Mesothelial cell of epicardium (in vitro differentiated cells): ENCODE data around the gene ZBTB21. TPM values are rescaled to one million over a fixed set of nuclear protein-coding genes. Genes with fewer than 3 reads are reported as not detected.
A peak's percentile ranks its signal among the peaks of the same experiment; 100 is the strongest.

ENCODE experiments used
- DNase-seq, 2 experiments: peaks; one replicate each; pipeline ENCODE4 v3.0.0; 2021; ENCODE audit warnings: low spot score in 2 of 2; ENCODE audit not compliant: unreplicated experiment in 2 of 2
- H3K27ac Mint-ChIP-seq: 2 replicates; pipeline ENCODE4 v1.8.0; 2021; ENCODE audit warnings: mixed read lengths
- H3K27me3 Mint-ChIP-seq: 2 replicates; pipeline ENCODE4 v1.8.0; 2021; ENCODE audit warnings: low read depth, mixed read lengths
- H3K36me3 Mint-ChIP-seq: 2 replicates; pipeline ENCODE4 v1.8.0; 2021; ENCODE audit warnings: mixed read lengths
- H3K4me1 Mint-ChIP-seq: 2 replicates; pipeline ENCODE4 v1.8.0; 2021; ENCODE audit warnings: mixed read lengths
- H3K4me3 Mint-ChIP-seq: 2 replicates; pipeline ENCODE4 v1.8.0; 2021; ENCODE audit warnings: mild to moderate bottlenecking, moderate library complexity, mixed read lengths
- H3K9me3 Mint-ChIP-seq: 2 replicates; pipeline ENCODE4 v1.8.0; 2021; ENCODE audit warnings: mixed read lengths
- total RNA-seq: library from RNA; stranded (reverse); gene quantifications from 3 replicates; pipeline ENCODE4 v1.2.1, GENCODE V29; 2021
- TF ChIP-seq, protein P1 (sequence below): fragments of 200-600 bp; sonication (generic); IDR thresholded peaks from one replicate; pipeline ENCODE4 v1.5.0; 2021; ENCODE audit warnings: antibody characterized with exemption; ENCODE audit not compliant: unreplicated experiment

The ZBTB21 gene
- total RNA-seq, 1 donor from 2014 or later = 17.4 TPM

GRCh38 chr21:42016364-42016985, 6.3 kb upstream of the ZBTB21 start:
- H3K4me1 Mint-ChIP-seq = no peaks in the 10 kb centered on the region
- H3K4me3 Mint-ChIP-seq = no peak overlapping the region
- no peaks in the 10 kb centered on the region for H3K36me3 Mint-ChIP-seq
- H3K9me3 Mint-ChIP-seq = peaks cover 5% of the 10 kb centered on the region
- no peak overlapping the region for H3K27ac Mint-ChIP-seq
- DNase-seq = no peak
- TF ChIP-seq, protein P1, sequence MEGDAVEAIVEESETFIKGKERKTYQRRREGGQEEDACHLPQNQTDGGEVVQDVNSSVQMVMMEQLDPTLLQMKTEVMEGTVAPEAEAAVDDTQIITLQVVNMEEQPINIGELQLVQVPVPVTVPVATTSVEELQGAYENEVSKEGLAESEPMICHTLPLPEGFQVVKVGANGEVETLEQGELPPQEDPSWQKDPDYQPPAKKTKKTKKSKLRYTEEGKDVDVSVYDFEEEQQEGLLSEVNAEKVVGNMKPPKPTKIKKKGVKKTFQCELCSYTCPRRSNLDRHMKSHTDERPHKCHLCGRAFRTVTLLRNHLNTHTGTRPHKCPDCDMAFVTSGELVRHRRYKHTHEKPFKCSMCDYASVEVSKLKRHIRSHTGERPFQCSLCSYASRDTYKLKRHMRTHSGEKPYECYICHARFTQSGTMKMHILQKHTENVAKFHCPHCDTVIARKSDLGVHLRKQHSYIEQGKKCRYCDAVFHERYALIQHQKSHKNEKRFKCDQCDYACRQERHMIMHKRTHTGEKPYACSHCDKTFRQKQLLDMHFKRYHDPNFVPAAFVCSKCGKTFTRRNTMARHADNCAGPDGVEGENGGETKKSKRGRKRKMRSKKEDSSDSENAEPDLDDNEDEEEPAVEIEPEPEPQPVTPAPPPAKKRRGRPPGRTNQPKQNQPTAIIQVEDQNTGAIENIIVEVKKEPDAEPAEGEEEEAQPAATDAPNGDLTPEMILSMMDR = no peak
- peaks cover 23% of the 10 kb centered on the region for H3K27me3 Mint-ChIP-seq

- H3K9me3 Mint-ChIP-seq = peaks cover 5% of the 10 kb centered on the region
- no peaks in the 10 kb centered on the region for H3K36me3 Mint-ChIP-seq
- no peak overlapping the region for H3K27ac Mint-ChIP-seq
- peaks cover 20% of the 10 kb centered on the region for H3K27me3 Mint-ChIP-seq
- no peak for DNase-seq
- H3K4me3 Mint-ChIP-seq = no peak overlapping the region
- peaks cover 5% of the 10 kb centered on the region for H3K4me1 Mint-ChIP-seq
- TF ChIP-seq, protein P1 = no peak
Measured at GRCh38 chr21:42013931-42014330, 3.8 kb upstream of the ZBTB21 start.

DNA sequence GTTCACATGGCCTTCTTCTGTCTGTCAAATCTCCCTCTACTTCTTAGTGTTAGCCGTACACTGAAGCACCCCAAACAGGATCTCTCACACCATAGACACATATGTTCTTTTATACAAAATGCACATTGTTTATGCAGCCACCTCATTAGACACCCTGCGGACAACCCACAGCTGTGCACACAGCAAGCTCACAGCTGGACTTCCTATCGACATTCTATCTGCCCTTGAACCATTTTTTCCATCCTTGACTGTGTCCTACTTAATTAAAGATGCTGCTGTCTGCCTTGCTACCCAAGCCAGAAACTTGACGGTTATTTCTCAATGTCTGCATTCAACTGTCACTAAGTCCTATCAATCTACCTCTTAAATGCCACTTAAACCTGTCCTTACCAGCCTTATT, 3.2 kb upstream of the ZBTB21 start:
- no peak overlapping the region for H3K4me3 Mint-ChIP-seq
- no peak for DNase-seq
- peaks cover 7% of the 10 kb centered on the region for H3K4me1 Mint-ChIP-seq
- peaks cover 20% of the 10 kb centered on the region for H3K27me3 Mint-ChIP-seq
- TF ChIP-seq, protein P1 = no peak
- peaks cover 5% of the 10 kb centered on the region for H3K9me3 Mint-ChIP-seq
- H3K27ac Mint-ChIP-seq = no peak overlapping the region
- H3K36me3 Mint-ChIP-seq = no peaks in the 10 kb centered on the region

DNA sequence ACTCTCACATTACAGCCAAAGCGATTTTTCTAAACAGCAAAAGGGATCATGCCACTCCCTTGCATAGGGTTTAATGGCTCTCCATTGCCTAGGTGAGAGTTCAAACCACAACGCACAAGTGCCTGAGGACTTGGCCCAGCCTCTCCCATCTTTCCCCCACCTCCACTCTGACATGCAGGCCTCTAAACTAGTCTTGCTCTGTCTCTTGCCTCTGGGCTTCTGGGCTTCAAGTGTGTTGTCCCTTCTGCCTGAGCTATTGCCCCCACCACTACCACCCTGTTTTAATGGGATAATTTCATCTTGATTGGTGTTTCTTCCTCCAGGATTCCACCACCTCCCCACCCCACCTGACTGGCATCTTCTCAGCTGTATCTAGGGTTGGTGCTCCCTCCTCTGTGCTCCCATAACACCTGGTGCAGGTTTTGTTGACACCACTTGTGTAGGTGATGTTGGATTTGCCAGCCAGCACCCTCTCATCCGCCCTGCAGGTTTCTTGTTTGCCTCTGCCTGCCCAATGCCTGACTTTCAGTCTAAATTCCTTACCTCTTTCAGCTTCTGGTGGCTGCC, 2.7 kb upstream of the ZBTB21 start:
- TF ChIP-seq, protein P1 = no peak
- H3K36me3 Mint-ChIP-seq = no peaks in the 10 kb centered on the region
- peak overlapping the region; percentile 44 for H3K4me3 Mint-ChIP-seq
- DNase-seq = no peak
- peaks cover 7% of the 10 kb centered on the region for H3K4me1 Mint-ChIP-seq
- peaks cover 20% of the 10 kb centered on the region for H3K27me3 Mint-ChIP-seq
- peaks cover 5% of the 10 kb centered on the region for H3K9me3 Mint-ChIP-seq
- no peak overlapping the region for H3K27ac Mint-ChIP-seq

- DNase-seq = no peak
- no peak overlapping the region for H3K27ac Mint-ChIP-seq
- peaks cover 3% of the 10 kb centered on the region for H3K36me3 Mint-ChIP-seq
- H3K27me3 Mint-ChIP-seq = peaks cover 20% of the 10 kb centered on the region
- peaks cover 5% of the 10 kb centered on the region for H3K9me3 Mint-ChIP-seq
- peak overlapping the region; percentile 44 for H3K4me3 Mint-ChIP-seq
- H3K4me1 Mint-ChIP-seq = peaks cover 7% of the 10 kb centered on the region
- TF ChIP-seq, protein P1 = no peak
Measured at GRCh38 chr21:42012344-42012743, 2.2 kb upstream of the ZBTB21 start.
